ENCODE measurements around the gene SLCO3A1.

SLCO3A1 gene

GRCh38 chr15:91862891-91863504, 9.5 kb downstream of the SLCO3A1 start:
- no peak for DNase-seq

- DNase-seq: no peak
Observed at GRCh38 chr15:91863621-91864255, 10.2 kb downstream of the SLCO3A1 start.

GRCh38 chr15:91864664-91865063, 11.2 kb downstream of the SLCO3A1 start:
- no peak for DNase-seq

GRCh38 chr15:91865486-91865885, 12.0 kb downstream of the SLCO3A1 start:
- DNase-seq: no peak

GRCh38 chr15:91865950-91866349, 12.4 kb downstream of the SLCO3A1 start:
- no peak for DNase-seq

GRCh38 chr15:91866371-91866905, 12.9 kb downstream of the SLCO3A1 start:
- no peak for DNase-seq

- DNase-seq: no peak
Observed at GRCh38 chr15:91866971-91867372, 13.5 kb downstream of the SLCO3A1 start.

- DNase-seq: no peak
Observed at GRCh38 chr15:91867581-91868026, 14.1 kb downstream of the SLCO3A1 start.

GRCh38 chr15:91870876-91871537, 17.5 kb downstream of the SLCO3A1 start:
- no peak for DNase-seq

GRCh38 chr15:91871837-91872236, 18.3 kb downstream of the SLCO3A1 start:
- no peak for DNase-seq

GRCh38 chr15:91872356-91873137, 19.0 kb downstream of the SLCO3A1 start:
- DNase-seq: no peak

GRCh38 chr15:91873138-91873536, 19.6 kb downstream of the SLCO3A1 start:
- no peak for DNase-seq

- no peak for DNase-seq
Observed at GRCh38 chr15:91874171-91874570, 20.7 kb downstream of the SLCO3A1 start.

- DNase-seq: no peak
Observed at GRCh38 chr15:91874992-91875660, 21.6 kb downstream of the SLCO3A1 start.

- DNase-seq: no peak
Observed at GRCh38 chr15:91876187-91876586, 22.7 kb downstream of the SLCO3A1 start.

- no peak for DNase-seq
Observed at GRCh38 chr15:91878319-91878870, 24.9 kb downstream of the SLCO3A1 start.

- DNase-seq: no peak
Observed at GRCh38 chr15:91879158-91879557, 25.6 kb downstream of the SLCO3A1 start.

- DNase-seq: no peak
Observed at GRCh38 chr15:91880373-91880772, 26.9 kb downstream of the SLCO3A1 start.

GRCh38 chr15:91881569-91882297, 28.2 kb downstream of the SLCO3A1 start:
- DNase-seq: no peak

GRCh38 chr15:91882858-91883586, 29.5 kb downstream of the SLCO3A1 start:
- DNase-seq: no peak

- DNase-seq: no peak
Observed at GRCh38 chr15:91884606-91885005, 31.1 kb downstream of the SLCO3A1 start.
